Body of pancreas (tissue), 4 donors: ENCODE measurements around the gene RGMA. TPM values are rescaled to one million over a fixed set of nuclear protein-coding genes. Genes with fewer than 3 reads are reported as not detected.

ENCODE experiments used
- ATAC-seq: fragments of 150-250 bp; one replicate; pipeline ENCODE4 v1.9.1; 2016
- DNase-seq, 4 donors: peaks; one replicate each; pipeline ENCODE4 v3.0.0-alpha.2; 2019
- H3K27ac ChIP-seq, 4 donors: fragments of 200-600 bp; sonication (generic); 1 replicate in 3 of 4; 2 replicates in 1 of 4; pipeline versions ENCODE4 v1.5.1 to v1.6.1; 2016 to 2019; ENCODE audit warnings: mild to moderate bottlenecking in 1 of 4, mixed read lengths in 1 of 4, moderate library complexity in 1 of 4
- H3K27me3 ChIP-seq, 2 donors: fragments of 200-600 bp; sonication (generic); one replicate each; pipeline ENCODE4 v1.6.0; 2016; ENCODE audit warnings: mild to moderate bottlenecking in 1 of 2
- H3K36me3 ChIP-seq, 2 donors: fragments of 200-600 bp; sonication (generic); replicated peaks in 1 of 2; 2 replicates each; pipeline ENCODE4 v1.5.1; 2016; ENCODE audit warnings: low read depth in 2 of 2; ENCODE audit not compliant: insufficient read depth in 1 of 2
- H3K4me1 ChIP-seq: fragments of 200-600 bp; sonication (generic); one replicate; pipeline ENCODE4 v1.6.0; 2016
- H3K4me3 ChIP-seq, 2 donors: fragments of 200-600 bp; sonication (generic); 1 replicate in 1 of 2; 2 replicates in 1 of 2; pipeline ENCODE4 v1.5.1; 2016 to 2019
- H3K9me3 ChIP-seq, 3 donors: fragments of 200-600 bp; sonication (generic); 1 replicate in 2 of 3; 2 replicates in 1 of 3; pipeline ENCODE4 v1.5.1; 2016
- CTCF ChIP-seq, 7 experiments: fragments of 450-650 bp in 4 of 7; fragments of 200-600 bp in 3 of 7; sonication (generic) in 3 of 7; IDR thresholded peaks; one replicate each; pipeline ENCODE4 v1.5.1; 2016 to 2019; ENCODE audit warnings: antibody characterized with exemption in 7 of 7
- POLR2A ChIP-seq, 3 donors: fragments of 450-650 bp; IDR thresholded peaks; one replicate each; pipeline ENCODE4 v1.6.1; 2016; ENCODE audit warnings: antibody characterized with exemption in 3 of 3, mild to moderate bottlenecking in 2 of 3
- WGBS, 2 donors: methylation state at CpG; one replicate each; pipeline ENCODE4 v1.1.5; 2017; 5-methylcytosine and 5-hydroxymethylcytosine counted together
- intact Hi-C: fragments of 100-400 bp; cut with DNase I; formaldehyde crosslinking; loops from one replicate; pipeline ENCODE4 v1.15.1; 2023
- total RNA-seq, 2 donors: library from RNA; depleted of rRNA; stranded (reverse); fragments of >200 nt; gene quantifications; one replicate each; pipeline ENCODE4 v1.1.0, GENCODE V29; 2016

The RGMA gene
- total RNA-seq, 2 donors from 2014 or later: 8.8 to 9.2 TPM

GRCh38 chr15:93055211-93055610, 33.8 kb downstream of the RGMA start:
- no peak overlapping the region for H3K4me3 ChIP-seq
- H3K9me3 ChIP-seq: no peaks in the 10 kb centered on the region
- 76 to 91% methylated on average over 8 of the region's 11 CpGs for WGBS, 2 donors
- intact Hi-C loops: no loop called here
- H3K27ac ChIP-seq: no peak overlapping the region
- TF ChIP-seq POLR2A (IDR thresholded peaks at IDR 0.05) (no peak), CTCF (IDR thresholded peaks at IDR 0.05) (no peak)
- no peak for ATAC-seq
- no peaks in the 10 kb centered on the region for H3K4me1 ChIP-seq
- no peaks in the 10 kb centered on the region for H3K27me3 ChIP-seq
- H3K36me3 ChIP-seq: no peaks in the 10 kb centered on the region
- DNase-seq: no peak

GRCh38 chr15:93052090-93052879, 36.7 kb downstream of the RGMA start:
- WGBS, 2 donors: 87 to 88% methylated on average over 16 to 39 of the region's 39 CpGs
- no peak overlapping the region for H3K27ac ChIP-seq
- no peaks in the 10 kb centered on the region for H3K36me3 ChIP-seq

GRCh38 chr15:93051236-93052089, 37.5 kb downstream of the RGMA start:
- Histone ChIP-seq H3K27ac (no peak overlapping the region), H3K4me3 (no peak overlapping the region), H3K36me3 (no peaks in the 10 kb centered on the region), H3K9me3 (peaks cover 0 to 2% (median 0%) of the 10 kb centered on the region in 3 donors), H3K27me3 (no peaks in the 10 kb centered on the region), H3K4me1 (no peaks in the 10 kb centered on the region)
- intact Hi-C loops: no loop called here
- TF ChIP-seq CTCF (IDR thresholded peaks at IDR 0.05): no peak
- no peak for TF ChIP-seq POLR2A (IDR thresholded peaks at IDR 0.05)
- ATAC-seq: no peak
- no peak for DNase-seq
- WGBS, 2 donors: 86 to 93% methylated on average over 12 to 27 of the region's 32 CpGs

More at GRCh38 chr15:93052090-93052879, 36.7 kb downstream of the RGMA start:
- intact Hi-C loops: no loop called here
- no peaks in the 10 kb centered on the region for H3K4me1 ChIP-seq
- ATAC-seq (no peak), DNase-seq (no peak)
- no peak overlapping the region for H3K4me3 ChIP-seq
- H3K9me3 ChIP-seq: no peaks in the 10 kb centered on the region
- TF ChIP-seq CTCF (IDR thresholded peaks at IDR 0.05) (no peak), POLR2A (IDR thresholded peaks at IDR 0.05) (no peak)
- no peaks in the 10 kb centered on the region for H3K27me3 ChIP-seq

- ATAC-seq: no peak
- no peak for DNase-seq
- Histone ChIP-seq H3K27me3 (no peaks in the 10 kb centered on the region), H3K4me1 (no peaks in the 10 kb centered on the region), H3K4me3 (no peak overlapping the region), H3K9me3 (peaks cover 0 to 7% (median 0%) of the 10 kb centered on the region in 3 donors), H3K36me3 (no peaks in the 10 kb centered on the region), H3K27ac (no peak overlapping the region)
- whole genome bisulfite sequencing, 2 donors: 94 to 95% methylated on average over 9 to 13 of the region's 13 CpGs
- intact Hi-C loops: no loop called here
- TF ChIP-seq CTCF (IDR thresholded peaks at IDR 0.05): no peak
- TF ChIP-seq POLR2A (IDR thresholded peaks at IDR 0.05): no peak
Observed at GRCh38 chr15:93050648-93051047, 38.4 kb downstream of the RGMA start.
